B cell (primary cell): ENCODE data around the gene LPIN3. TPM values are rescaled to one million over a fixed set of nuclear protein-coding genes. Genes with fewer than 3 reads are reported as not detected.

Source experiments
- ATAC-seq: fragments of 200-7000 bp; cut with Tn5 transposase; one replicate; pipeline ENCODE4 v1.10.0; 2021; ENCODE audit warnings: low read depth, mild to moderate bottlenecking, moderate number of reproducible peaks, moderate library complexity
- CTCF ChIA-PET: fragments of 350-600 bp; sonication (Branson Sonifier 250); formaldehyde crosslinking; loops from one replicate; lab custom pipeline; 2021; ENCODE audit warnings: antibody characterized with exemption, inconsistent platforms; lab: Charles Lee
- POLR2A ChIA-PET: fragments of 350-600 bp; sonication (Branson Sonifier 250); formaldehyde crosslinking; loops from one replicate; lab custom pipeline; 2021; ENCODE audit warnings: antibody characterized with exemption; lab: Charles Lee
- DNase-seq: peaks from one replicate; pipeline ENCODE4 v3.0.0; 2013
- H2AFZ ChIP-seq: 2 replicates; pipeline ENCODE4 v1.6.1; 2012; ENCODE audit warnings: mild to moderate bottlenecking, low read depth, low read length; ENCODE audit not compliant: insufficient read depth, poor library complexity, severe bottlenecking
- H3K27ac ChIP-seq, 2 donors: 1 replicate in 1 of 2; 2 replicates in 1 of 2; pipeline ENCODE4 v1.5.1; 2012 to 2013; ENCODE audit warnings: low read length in 2 of 2, mild to moderate bottlenecking in 2 of 2, moderate library complexity in 1 of 2
- H3K27me3 ChIP-seq, 4 experiments: fragments of 200-600 bp in 1 of 4; sonication (generic) in 1 of 4; replicated peaks in 1 of 4; 1 replicate in 2 of 4; 2 replicates in 2 of 4; pipeline versions ENCODE4 v1.6.1 to v1.7.0; 2013 to 2016; ENCODE audit warnings: low read length in 3 of 4, mild to moderate bottlenecking in 2 of 4, mixed read lengths in 1 of 4, moderate library complexity in 1 of 4; ENCODE audit not compliant: insufficient read depth in 4 of 4, control insufficient read depth in 3 of 4; ENCODE audit errors: control extremely low read depth in 1 of 4
- H3K36me3 ChIP-seq, 2 experiments: replicated peaks in 1 of 2; 1 replicate in 1 of 2; 2 replicates in 1 of 2; pipeline versions ENCODE4 v1.6.1 to v1.7.1; 2013; ENCODE audit warnings: low read length in 1 of 2; ENCODE audit not compliant: insufficient read depth in 2 of 2, control insufficient read depth in 1 of 2; ENCODE audit errors: control extremely low read depth in 1 of 2, extremely low read depth in 1 of 2
- H3K4me1 ChIP-seq, 2 donors: fragments of 200-600 bp in 1 of 2; sonication (generic) in 1 of 2; 1 replicate in 1 of 2; 2 replicates in 1 of 2; pipeline versions ENCODE4 v1.5.1 to v1.6.1; 2013 to 2017; ENCODE audit warnings: low read length in 2 of 2; ENCODE audit not compliant: control insufficient read depth in 2 of 2, insufficient read depth in 2 of 2
- H3K4me2 ChIP-seq: replicated peaks from 2 replicates; pipeline ENCODE3; 2012; ENCODE audit warnings: mild to moderate bottlenecking, low read depth, low read length; ENCODE audit not compliant: poor library complexity, severe bottlenecking
- H3K4me3 ChIP-seq, 5 experiments: fragments of 200-600 bp in 1 of 5; sonication (generic) in 1 of 5; 1 replicate in 3 of 5; 2 replicates in 2 of 5; pipeline versions ENCODE4 v1.5.1 to v1.7.0; 2011 to 2016; ENCODE audit warnings: low read length in 4 of 5, mild to moderate bottlenecking in 4 of 5, low read depth in 2 of 5, control low read depth in 1 of 5, moderate library complexity in 1 of 5; ENCODE audit not compliant: insufficient read depth in 1 of 5; ENCODE audit errors: control extremely low read depth in 1 of 5, extremely low read depth in 1 of 5
- H3K79me2 ChIP-seq: fragments of 200-600 bp; sonication (generic); one replicate; pipeline ENCODE4 v1.6.0; 2016; ENCODE audit warnings: low read length; ENCODE audit not compliant: control insufficient read depth, insufficient read depth
- H3K9ac ChIP-seq: fragments of 200-600 bp; sonication (generic); 2 replicates; pipeline ENCODE4 v1.6.1; 2017; ENCODE audit warnings: mild to moderate bottlenecking, low read length, moderate library complexity
- H3K9me3 ChIP-seq, 3 donors: one replicate each; pipeline versions ENCODE4 v1.6.1 to v1.7.1; 2013; ENCODE audit warnings: low read length in 2 of 3; ENCODE audit not compliant: control insufficient read depth in 2 of 3, insufficient read depth in 1 of 3; ENCODE audit errors: control extremely low read depth in 1 of 3
- H4K20me1 ChIP-seq: 2 replicates; pipeline ENCODE4 v1.6.0; 2012; ENCODE audit warnings: mild to moderate bottlenecking, low read length; ENCODE audit not compliant: insufficient read depth, control insufficient read depth, poor library complexity, severe bottlenecking
- H3K27ac Mint-ChIP-seq: one replicate; pipeline ENCODE4 v1.8.0; 2021; ENCODE audit warnings: mixed read lengths
- H3K27me3 Mint-ChIP-seq: one replicate; pipeline ENCODE4 v1.8.0; 2021; ENCODE audit warnings: mixed read lengths
- H3K4me1 Mint-ChIP-seq: one replicate; pipeline ENCODE4 v1.8.0; 2021; ENCODE audit warnings: mixed read lengths
- H3K4me3 Mint-ChIP-seq: one replicate; pipeline ENCODE4 v1.8.0; 2021; ENCODE audit warnings: mixed read lengths
- H3K9me3 Mint-ChIP-seq: one replicate; pipeline ENCODE4 v1.8.0; 2022; ENCODE audit warnings: mixed read lengths; ENCODE audit not compliant: insufficient read depth
- EZH2 ChIP-seq: IDR thresholded peaks from 2 replicates; pipeline ENCODE4 v1.6.1; 2012; ENCODE audit warnings: borderline replicate concordance, low read depth, mild to moderate bottlenecking, moderate library complexity, low read length; ENCODE audit not compliant: insufficient read depth, poor library complexity, severe bottlenecking
- WGBS: methylation state at CpG from one replicate; pipeline ENCODE4 v1.1.5; 2013; ENCODE audit warnings: missing lambda C conversion rate; ENCODE audit not compliant: insufficient coverage; 5-methylcytosine and 5-hydroxymethylcytosine counted together
- intact Hi-C: fragments of 100-400 bp; cut with micrococcal nuclease; formaldehyde crosslinking; loops from one replicate; pipeline ENCODE4 v1.10.0; 2022
- polyA plus RNA-seq: library from polyadenylated mRNA; depleted of rRNA; stranded (reverse); fragments of >200 nt; gene quantifications from 2 replicates; pipeline ENCODE4 v1.2.3, GENCODE V29; 2012
- total RNA-seq, 2 donors: library from RNA; stranded (reverse); fragments of 120-200 nt in 1 of 2; gene quantifications; 1 replicate in 1 of 2; 2 replicates in 1 of 2; pipeline versions ENCODE4 v1.2.3 to v1.2.4, GENCODE V29; 2013 to 2022
- TF ChIP-seq, protein P1 (sequence below): fragments of 200-600 bp; IDR thresholded peaks from one replicate; pipeline ENCODE4 v1.8.0; 2022; ENCODE audit warnings: antibody characterized with exemption, mild to moderate bottlenecking

LPIN3 gene
- total and polyA plus RNA-seq, 2 donors (not counting 1 experiment from before 2014, with no cell fraction given) = 0.84 to 1.2 TPM

DNA sequence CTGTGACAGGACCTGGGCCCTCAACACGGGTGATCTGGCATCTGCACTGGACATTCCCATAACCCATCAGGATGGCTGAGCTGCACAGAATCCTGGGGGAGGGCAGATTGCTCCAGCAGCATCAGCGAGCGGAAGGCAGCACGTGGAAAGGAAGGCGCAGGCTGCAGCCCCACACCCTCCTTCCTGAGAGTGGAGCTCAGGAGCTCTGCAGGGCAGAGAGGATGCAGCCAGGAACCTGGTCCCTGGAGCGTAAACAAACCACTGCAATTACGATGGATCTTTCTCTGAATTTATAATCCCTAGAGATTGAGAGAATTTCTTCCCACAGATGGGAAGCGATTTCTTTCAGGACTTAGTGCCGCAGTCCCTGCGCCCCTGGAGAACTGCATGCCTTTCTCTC lies 65.7 kb downstream of the LPIN3 start:
- Mint-ChIP-seq H3K9me3 (no peaks in the 10 kb centered on the region), H3K27me3 (no peaks in the 10 kb centered on the region), H3K4me1 (peaks cover 3% of the 10 kb centered on the region), H3K27ac (no peak overlapping the region), H3K4me3 (no peak overlapping the region)
- ChIA-PET POLR2A (no interaction called here), CTCF (no interaction called here)
- H3K4me1 ChIP-seq = peaks cover 0 to 3% of the 10 kb centered on the region in 2 donors
- no peaks in the 10 kb centered on the region for H3K9me3 ChIP-seq
- H3K79me2 ChIP-seq = no peaks in the 10 kb centered on the region
- H3K27me3 ChIP-seq = no peaks in the 10 kb centered on the region
- H2AFZ ChIP-seq = no peak overlapping the region
- 97% methylated on average over 8 of the region's 10 CpGs for WGBS
- no peak for DNase-seq
- no peak overlapping the region for H3K27ac ChIP-seq
- no peaks in the 10 kb centered on the region for H4K20me1 ChIP-seq
- H3K4me2 ChIP-seq = no peak overlapping the region
- TF ChIP-seq EZH2 = no peak
- TF ChIP-seq, protein P1, sequence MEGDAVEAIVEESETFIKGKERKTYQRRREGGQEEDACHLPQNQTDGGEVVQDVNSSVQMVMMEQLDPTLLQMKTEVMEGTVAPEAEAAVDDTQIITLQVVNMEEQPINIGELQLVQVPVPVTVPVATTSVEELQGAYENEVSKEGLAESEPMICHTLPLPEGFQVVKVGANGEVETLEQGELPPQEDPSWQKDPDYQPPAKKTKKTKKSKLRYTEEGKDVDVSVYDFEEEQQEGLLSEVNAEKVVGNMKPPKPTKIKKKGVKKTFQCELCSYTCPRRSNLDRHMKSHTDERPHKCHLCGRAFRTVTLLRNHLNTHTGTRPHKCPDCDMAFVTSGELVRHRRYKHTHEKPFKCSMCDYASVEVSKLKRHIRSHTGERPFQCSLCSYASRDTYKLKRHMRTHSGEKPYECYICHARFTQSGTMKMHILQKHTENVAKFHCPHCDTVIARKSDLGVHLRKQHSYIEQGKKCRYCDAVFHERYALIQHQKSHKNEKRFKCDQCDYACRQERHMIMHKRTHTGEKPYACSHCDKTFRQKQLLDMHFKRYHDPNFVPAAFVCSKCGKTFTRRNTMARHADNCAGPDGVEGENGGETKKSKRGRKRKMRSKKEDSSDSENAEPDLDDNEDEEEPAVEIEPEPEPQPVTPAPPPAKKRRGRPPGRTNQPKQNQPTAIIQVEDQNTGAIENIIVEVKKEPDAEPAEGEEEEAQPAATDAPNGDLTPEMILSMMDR = no peak
- H3K4me3 ChIP-seq = no peak overlapping the region
- intact Hi-C loops = no loop called here
- peaks cover 0 to 64% of the 10 kb centered on the region in 2 experiments for H3K36me3 ChIP-seq
- no peak for ATAC-seq
- H3K9ac ChIP-seq = no peak overlapping the region

DNA sequence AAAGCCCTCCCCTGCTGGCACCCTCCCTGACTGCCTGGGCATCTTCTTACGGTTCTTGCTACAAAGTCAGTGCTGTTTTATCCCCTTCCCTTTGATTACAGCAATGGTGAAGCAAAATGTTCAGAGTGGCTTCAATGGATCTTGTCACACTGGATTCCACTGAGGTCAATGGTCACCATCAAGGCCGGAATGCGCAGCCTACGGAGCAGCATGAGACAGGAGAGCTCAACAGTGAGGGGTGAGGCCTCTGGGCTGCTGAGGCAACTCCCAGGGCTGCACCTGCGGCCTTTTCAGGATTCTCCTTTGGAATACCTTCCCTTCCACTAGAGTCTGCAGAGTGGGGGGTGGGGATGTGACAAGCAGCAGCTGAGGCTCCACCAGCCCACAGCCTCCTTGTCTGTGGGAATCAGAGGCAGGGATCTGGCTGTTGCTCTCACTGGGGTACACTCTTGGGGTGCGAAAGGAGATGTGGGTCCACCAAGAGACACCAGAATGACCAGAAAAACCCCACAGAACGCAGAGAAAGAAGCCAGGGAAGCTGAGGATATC lies 66.3 kb downstream of the LPIN3 start:
- H3K4me3 Mint-ChIP-seq = no peak overlapping the region

More for the DNA sequence above, 66.3 kb downstream of the LPIN3 start:
- Mint-ChIP-seq H3K27me3 (no peaks in the 10 kb centered on the region), H3K9me3 (no peaks in the 10 kb centered on the region), H3K27ac (no peak overlapping the region), H3K4me1 (peaks cover 3% of the 10 kb centered on the region)
- no peak for TF ChIP-seq EZH2
- TF ChIP-seq, protein P1 = no peak
- ChIA-PET CTCF (no interaction called here), POLR2A (no interaction called here)
- H3K79me2 ChIP-seq = no peaks in the 10 kb centered on the region
- no peaks in the 10 kb centered on the region for H3K9me3 ChIP-seq
- WGBS = 97% methylated on average over 5 of the region's 7 CpGs
- DNase-seq (no peak), ATAC-seq (no peak)
- no peaks in the 10 kb centered on the region for H4K20me1 ChIP-seq
- H3K9ac ChIP-seq = no peak overlapping the region
- H3K4me3 ChIP-seq = no peak overlapping the region
- H3K36me3 ChIP-seq = peaks cover 0 to 70% of the 10 kb centered on the region in 2 experiments
- H3K4me1 ChIP-seq = peaks cover 0 to 3% of the 10 kb centered on the region in 2 donors
- H3K27me3 ChIP-seq = no peaks in the 10 kb centered on the region
- no peak overlapping the region for H3K4me2 ChIP-seq
- no peak overlapping the region for H3K27ac ChIP-seq
- intact Hi-C loops = no loop called here
- no peak overlapping the region for H2AFZ ChIP-seq
